SU-DHL-6 (cell line): ENCODE data around the gene CLIC1.

Experiments
- H2AFZ ChIP-seq: fragments of 200-600 bp; sonication (generic); 2 replicates; pipeline ENCODE4 v1.6.1; 2014; ENCODE audit warnings: low read depth, mild to moderate bottlenecking, moderate library complexity, mixed read lengths, antibody characterized with exemption, low read length; ENCODE audit not compliant: severe bottlenecking
- H3F3A ChIP-seq: fragments of 200-600 bp; shearing (Covaris generic); 2 replicates; pipeline ENCODE4 v1.6.0; 2016; ENCODE audit warnings: antibody characterized with exemption, mild to moderate bottlenecking; ENCODE audit not compliant: insufficient read depth
- H3K27ac ChIP-seq: fragments of 200-600 bp; sonication (generic); 2 replicates; pipeline ENCODE4 v1.5.1; 2016; ENCODE audit warnings: low read depth, mild to moderate bottlenecking, low read length, moderate library complexity, mixed read lengths
- H3K27me3 ChIP-seq: fragments of 200-600 bp; sonication (generic), shearing (Covaris generic); 2 replicates; pipeline ENCODE4 v1.6.0; 2014; ENCODE audit warnings: mild to moderate bottlenecking, low read length
- H3K36me3 ChIP-seq: fragments of 200-600 bp; sonication (generic); 2 replicates; pipeline ENCODE4 v1.6.1; 2014; ENCODE audit warnings: mild to moderate bottlenecking, low read length, mixed read lengths
- H3K4me2 ChIP-seq: fragments of 300-600, 200-600 bp; shearing (Covaris generic), sonication (generic); 2 replicates; pipeline ENCODE4 v1.6.0; 2014; ENCODE audit warnings: low read length, low read depth, mild to moderate bottlenecking; ENCODE audit not compliant: poor library complexity, severe bottlenecking
- H3K4me3 ChIP-seq: fragments of 200-600 bp; sonication (generic); 2 replicates; pipeline ENCODE4 v1.5.1; 2014; ENCODE audit warnings: antibody characterized with exemption, low read length, mild to moderate bottlenecking, mixed read lengths; ENCODE audit not compliant: insufficient read depth, poor library complexity, severe bottlenecking
- H3K79me2 ChIP-seq: fragments of 200-600 bp; sonication (generic); 2 replicates; pipeline ENCODE4 v1.6.1; 2014; ENCODE audit warnings: mild to moderate bottlenecking, low read length, moderate library complexity; ENCODE audit not compliant: insufficient read depth
- H3K9ac ChIP-seq: fragments of 200-600 bp; sonication (generic); 2 replicates; pipeline ENCODE4 v1.7.0; 2014; ENCODE audit warnings: mild to moderate bottlenecking, low read length
- H3K9me2 ChIP-seq: fragments of 200-600 bp; sonication (generic); replicated peaks from 2 replicates; pipeline ENCODE4 v1.6.1; 2014; ENCODE audit warnings: low read length; ENCODE audit not compliant: insufficient read depth
- H3K9me3 ChIP-seq: fragments of 200-600 bp; sonication (generic); 2 replicates; pipeline ENCODE4 v1.6.1; 2014; ENCODE audit warnings: low read length, mixed read lengths; ENCODE audit not compliant: insufficient read depth
- H4K20me1 ChIP-seq: fragments of 200-600 bp; sonication (generic); 2 replicates; pipeline ENCODE4 v1.6.1; 2014; ENCODE audit warnings: low read depth, mild to moderate bottlenecking, antibody characterized with exemption, low read length, moderate library complexity, mixed read lengths
- CTCF ChIP-seq: fragments of 200-600 bp; sonication (generic); IDR thresholded peaks from one replicate; pipeline ENCODE4 v1.5.1; 2017; ENCODE audit warnings: antibody characterized with exemption, mild to moderate bottlenecking, low read length, moderate library complexity; ENCODE audit not compliant: insufficient read depth, poor library complexity, severe bottlenecking
- EZH2phosphoT487 ChIP-seq: fragments of 200-600 bp; sonication (generic), shearing (Covaris generic); conservative IDR thresholded peaks from 2 replicates; pipeline ENCODE4 v1.6.1; 2018; ENCODE audit warnings: mild to moderate bottlenecking, antibody characterized with exemption, low read length, moderate library complexity, mixed read lengths

The CLIC1 gene

GRCh38 chr6:31762356-31762755, 26.0 kb upstream of the CLIC1 start, which contains the start of gene SAPCD1:
TSS of gene SAPCD1 (plus strand) at chr6:31762656. CDS start at chr6:31763055, 399 bp downstream.
- no peak within 1 kb of the TSS for H3K4me2 ChIP-seq
- peaks cover 8% of the 10 kb centered on the region for H3F3A ChIP-seq
- TF ChIP-seq CTCF = no peak
- TF ChIP-seq EZH2phosphoT487 = no peak
- no peak within 1 kb of the TSS for H2AFZ ChIP-seq
- H4K20me1 ChIP-seq = no peaks in the 10 kb centered on the region
- peaks cover 8% of the 10 kb centered on the region; the same call in 1 of the 2 replicates for H3K36me3 ChIP-seq
- H3K27ac ChIP-seq = no peak within 1 kb of the TSS
- H3K4me3 ChIP-seq = no peak within 1 kb of the TSS
- no peaks in the 10 kb centered on the region for H3K9me2 ChIP-seq
- H3K9me3 ChIP-seq = no peaks in the 10 kb centered on the region
- no peak within 1 kb of the TSS for H3K9ac ChIP-seq
- H3K27me3 ChIP-seq = no peaks in the 10 kb centered on the region
- H3K79me2 ChIP-seq = no peaks in the 10 kb centered on the region

- Histone ChIP-seq H3K4me2 (no peak overlapping the region), H3K9me3 (no peaks in the 10 kb centered on the region), H3K36me3 (peaks cover 8% of the 10 kb centered on the region; the same call in 1 of the 2 replicates), H3K9ac (no peak overlapping the region), H2AFZ (no peak overlapping the region), H3K27me3 (no peaks in the 10 kb centered on the region), H3K9me2 (no peaks in the 10 kb centered on the region), H3K79me2 (no peaks in the 10 kb centered on the region), H3K27ac (no peak overlapping the region), H3F3A (peaks cover 8% of the 10 kb centered on the region), H4K20me1 (no peaks in the 10 kb centered on the region), H3K4me3 (no peak overlapping the region)
- no peak for TF ChIP-seq CTCF
- TF ChIP-seq EZH2phosphoT487 = no peak
Observed at GRCh38 chr6:31761343-31761742, 25.0 kb upstream of the CLIC1 start.

DNA sequence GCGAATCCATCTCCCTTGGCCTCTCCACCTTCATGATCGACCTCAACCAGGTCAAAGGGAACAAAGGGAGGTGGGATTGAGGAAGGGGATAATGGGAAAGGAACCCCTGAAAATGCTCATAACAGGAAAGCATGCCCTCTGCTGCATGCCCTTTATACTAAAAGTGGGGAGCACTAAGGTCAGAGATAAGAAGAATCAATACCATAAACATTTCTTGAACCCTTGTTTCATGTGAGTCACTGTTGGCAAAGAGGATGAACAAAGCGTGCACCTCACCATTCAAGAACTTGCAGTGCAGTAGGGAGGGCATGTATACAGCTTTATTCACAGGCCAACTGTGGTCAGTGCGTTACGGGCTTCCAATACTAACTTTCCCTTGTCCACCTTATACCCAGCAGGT, 24.5 kb upstream of the CLIC1 start:
- Histone ChIP-seq H3K4me2 (no peak overlapping the region), H3K9me2 (no peaks in the 10 kb centered on the region), H3K27ac (no peak overlapping the region), H3F3A (peaks cover 8% of the 10 kb centered on the region), H3K9me3 (no peaks in the 10 kb centered on the region), H3K27me3 (no peaks in the 10 kb centered on the region), H3K9ac (no peak overlapping the region), H3K4me3 (no peak overlapping the region), H4K20me1 (no peaks in the 10 kb centered on the region), H2AFZ (no peak overlapping the region), H3K79me2 (no peaks in the 10 kb centered on the region), H3K36me3 (peaks cover 8% of the 10 kb centered on the region; the same call in 1 of the 2 replicates)
- TF ChIP-seq EZH2phosphoT487 = no peak
- TF ChIP-seq CTCF = no peak
